NCI-H345 treated with DMSO at 0.1 percent for 48 hours (cell line): ENCODE data around the gene ARHGAP24.

Experiments
- DNase-seq: peaks from one replicate; lab custom pipeline; 2025; ENCODE audit not compliant: unreplicated experiment; lab: John Stamatoyannopoulos, UW

The ARHGAP24 gene

GRCh38 chr4:85577307-85577706 is 102.4 kb downstream of the ARHGAP24 start:
- no peak for DNase-seq

- DNase-seq, result no peak
Observed at GRCh38 chr4:85579942-85580341, 105.0 kb downstream of the ARHGAP24 start.

- no peak for DNase-seq
Observed at GRCh38 chr4:85580489-85580888, 105.5 kb downstream of the ARHGAP24 start.

GRCh38 chr4:85587952-85588351 is 113.0 kb downstream of the ARHGAP24 start:
- DNase-seq, result no peak

- no peak for DNase-seq
Observed at GRCh38 chr4:85591406-85592098, 116.6 kb downstream of the ARHGAP24 start.

GRCh38 chr4:85595098-85595775 is 120.3 kb downstream of the ARHGAP24 start:
- no peak for DNase-seq

GRCh38 chr4:85595796-85596559 is 121.0 kb downstream of the ARHGAP24 start:
- no peak for DNase-seq

GRCh38 chr4:85598936-85599335 is 124.0 kb downstream of the ARHGAP24 start:
- DNase-seq, result peak; percentile 28

- DNase-seq, result no peak
Observed at GRCh38 chr4:85600501-85600900, 125.6 kb downstream of the ARHGAP24 start.

GRCh38 chr4:85603437-85604336 is 128.7 kb downstream of the ARHGAP24 start:
- no peak for DNase-seq

- DNase-seq, result no peak
Observed at GRCh38 chr4:85606505-85606904, 131.6 kb downstream of the ARHGAP24 start.

GRCh38 chr4:85607624-85608023 is 132.7 kb downstream of the ARHGAP24 start:
- DNase-seq, result peak; percentile 24

- no peak for DNase-seq
Observed at GRCh38 chr4:85610450-85610849, 135.5 kb downstream of the ARHGAP24 start.

- DNase-seq, result no peak
Observed at GRCh38 chr4:85611661-85612060, 136.7 kb downstream of the ARHGAP24 start.

GRCh38 chr4:85613901-85614300 is 139.0 kb downstream of the ARHGAP24 start:
- DNase-seq, result no peak

- DNase-seq, result no peak
Observed at GRCh38 chr4:85615952-85616351, 141.0 kb downstream of the ARHGAP24 start.

GRCh38 chr4:85617202-85617601 is 142.3 kb downstream of the ARHGAP24 start:
- no peak for DNase-seq

GRCh38 chr4:85632981-85633380 is 158.0 kb downstream of the ARHGAP24 start:
- no peak for DNase-seq

GRCh38 chr4:85637778-85638177 is 162.8 kb downstream of the ARHGAP24 start:
- no peak for DNase-seq

GRCh38 chr4:85639946-85640345 is 165.0 kb downstream of the ARHGAP24 start:
- DNase-seq, result no peak
